HepG2 (cell line): ENCODE measurements around the gene PRIMPOL. TPM values are rescaled to one million over a fixed set of nuclear protein-coding genes. Genes with fewer than 3 reads are reported as not detected.

Experiments
- EZH2 ChIP-seq: conservative IDR thresholded peaks from 2 replicates; pipeline ENCODE4 v1.6.1; 2012; ENCODE audit warnings: mild to moderate bottlenecking, low read depth, low read length, moderate library complexity
- KDM4B ChIP-seq: sonication (generic); formaldehyde crosslinking; IDR thresholded peaks from 2 replicates; pipeline ENCODE4 v1.4.0; 2020; ENCODE audit warnings: missing genetic modification reagents
- NCOA5 ChIP-seq: sonication (generic); formaldehyde crosslinking; IDR thresholded peaks from 2 replicates; pipeline ENCODE4 v1.4.0; 2020; ENCODE audit warnings: missing genetic modification reagents
- PHF20 ChIP-seq: sonication (generic); formaldehyde crosslinking; IDR thresholded peaks from 2 replicates; pipeline ENCODE4 v1.5.0; 2020; ENCODE audit warnings: mild to moderate bottlenecking, missing genetic modification reagents
- POGZ ChIP-seq: sonication (generic); formaldehyde crosslinking; IDR thresholded peaks from 2 replicates; pipeline ENCODE4 v1.4.0; 2020; ENCODE audit warnings: mild to moderate bottlenecking, missing genetic modification reagents
- TAF1 ChIP-seq: sonication (generic); formaldehyde crosslinking; IDR thresholded peaks from 2 replicates; pipeline ENCODE4 v1.4.0; 2020; ENCODE audit warnings: missing genetic modification reagents
- TCF12 ChIP-seq, 2 experiments: fragments of 450-650 bp in 1 of 2; sonication (generic) in 1 of 2; formaldehyde crosslinking in 1 of 2; IDR thresholded peaks; 2 replicates each; pipeline versions ENCODE4 v1.6.1 to v1.8.0; 2017 to 2022; ENCODE audit warnings: antibody characterized with exemption in 1 of 2, mild to moderate bottlenecking in 1 of 2, missing genetic modification reagents in 1 of 2, moderate library complexity in 1 of 2
- XBP1 ChIP-seq: sonication (generic); formaldehyde crosslinking; IDR thresholded peaks from 2 replicates; pipeline ENCODE4 v1.5.0; 2020; ENCODE audit warnings: missing genetic modification reagents
- ZBTB7B ChIP-seq: sonication (generic); formaldehyde crosslinking; IDR thresholded peaks from 2 replicates; pipeline ENCODE4 v1.4.0; 2020; ENCODE audit warnings: missing genetic modification reagents
- ZFP37 ChIP-seq: sonication (generic); formaldehyde crosslinking; IDR thresholded peaks from 2 replicates; pipeline ENCODE4 v1.4.0; 2020; ENCODE audit warnings: missing genetic modification reagents, borderline replicate concordance
- ZNF547 ChIP-seq: sonication (generic); formaldehyde crosslinking; IDR thresholded peaks from 2 replicates; pipeline ENCODE4 v1.5.1; 2020; ENCODE audit warnings: mild to moderate bottlenecking, missing genetic modification reagents
- polyA plus RNA-seq, 8 experiments: library from polyadenylated mRNA; depleted of rRNA in 3 of 8; stranded (reverse) in 7 of 8; unstranded in 1 of 8; fragments of >200 nt; fragmentation: Illumina TruSeq in 4 of 8; extraction: Trizol in 4 of 8; gene quantifications; 2 replicates each; pipeline versions ENCODE4 v1.2.1 to v1.2.3, GENCODE V29; 2011 to 2016; ENCODE audit warnings: low read depth in 4 of 8, missing spikeins in 1 of 8, mixed read lengths in 1 of 8; ENCODE audit not compliant: insufficient read depth in 1 of 8
- total RNA-seq, 5 experiments: library from RNA; depleted of rRNA; stranded (reverse); fragments of >200 nt; fragmentation: Illumina TruSeq; extraction: Trizol; gene quantifications; 2 replicates each; pipeline ENCODE4 v1.2.3, GENCODE V29; 2016; ENCODE audit warnings: low read depth in 1 of 5
- TF ChIP-seq, protein P1 (sequence below): sonication (generic); formaldehyde crosslinking; IDR thresholded peaks from 2 replicates; pipeline ENCODE4 v1.4.0; 2020; ENCODE audit warnings: mild to moderate bottlenecking, missing genetic modification reagents
- TF ChIP-seq, protein P2 (sequence below): sonication (generic); formaldehyde crosslinking; IDR thresholded peaks from 2 replicates; pipeline ENCODE4 v1.4.0; 2020; ENCODE audit warnings: missing genetic modification reagents
- TF ChIP-seq, protein P3 (sequence below): sonication (generic); formaldehyde crosslinking; IDR thresholded peaks from 2 replicates; pipeline ENCODE4 v1.5.1; 2020; ENCODE audit warnings: missing genetic modification reagents, mild to moderate bottlenecking, borderline replicate concordance
- TF ChIP-seq, protein P4 (sequence below): sonication (generic); formaldehyde crosslinking; IDR thresholded peaks from 2 replicates; pipeline ENCODE4 v1.5.0; 2020; ENCODE audit warnings: missing genetic modification reagents
- TF ChIP-seq, protein P5 (sequence below): sonication (generic); formaldehyde crosslinking; IDR thresholded peaks from 2 replicates; pipeline ENCODE4 v1.4.0; 2020; ENCODE audit warnings: missing genetic modification reagents

The PRIMPOL gene
- total and polyA plus RNA-seq, 2 of the 13 experiments (the other 11 are each of a cell fraction or from before 2014, with no cell fraction given): 7.3 to 11.0 TPM

DNA sequence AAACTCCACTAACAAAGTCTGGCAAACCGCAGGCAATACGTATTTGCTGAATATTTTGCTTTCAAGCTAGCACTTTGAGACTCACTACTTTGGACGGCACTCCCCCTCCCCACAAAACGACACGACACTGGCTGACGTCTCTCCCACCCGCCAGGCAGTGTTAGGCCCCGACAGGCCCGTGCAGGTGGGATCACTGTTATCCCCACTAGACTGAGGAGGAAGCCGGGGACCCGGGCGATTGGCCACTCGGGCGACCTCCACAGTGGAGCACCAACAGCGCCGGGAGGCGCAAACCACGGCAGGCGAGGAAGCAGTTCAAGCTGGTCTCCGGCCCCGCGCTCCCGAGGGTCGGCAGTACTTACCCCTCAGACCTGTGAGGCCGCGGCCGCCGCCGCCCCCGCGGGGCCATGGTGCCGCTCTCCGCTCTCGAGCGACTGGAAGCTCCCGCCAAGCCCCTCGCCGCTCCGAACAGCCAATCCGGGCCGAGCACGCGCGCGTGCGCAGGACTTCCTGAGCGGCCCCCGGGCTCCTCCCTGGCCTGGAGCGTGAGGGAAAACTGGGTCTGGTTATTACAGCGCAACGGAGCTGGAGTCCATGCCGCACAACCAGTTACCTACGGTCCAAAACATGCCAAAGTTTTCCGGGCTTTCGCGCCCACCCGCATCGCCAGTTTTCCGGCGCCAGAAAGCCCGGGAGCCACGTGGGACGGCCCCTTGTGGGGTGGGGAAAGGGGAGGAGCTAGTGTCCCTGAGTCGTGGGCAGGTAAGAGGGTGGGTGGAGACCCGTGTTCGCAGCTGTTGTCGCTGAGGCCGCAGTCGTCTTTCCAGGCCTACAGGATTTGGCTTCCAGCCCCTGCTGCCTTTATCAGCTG lies 84.4 kb downstream of the PRIMPOL start, which contains the start of gene CENPU (continued):
- TF ChIP-seq, protein P1, sequence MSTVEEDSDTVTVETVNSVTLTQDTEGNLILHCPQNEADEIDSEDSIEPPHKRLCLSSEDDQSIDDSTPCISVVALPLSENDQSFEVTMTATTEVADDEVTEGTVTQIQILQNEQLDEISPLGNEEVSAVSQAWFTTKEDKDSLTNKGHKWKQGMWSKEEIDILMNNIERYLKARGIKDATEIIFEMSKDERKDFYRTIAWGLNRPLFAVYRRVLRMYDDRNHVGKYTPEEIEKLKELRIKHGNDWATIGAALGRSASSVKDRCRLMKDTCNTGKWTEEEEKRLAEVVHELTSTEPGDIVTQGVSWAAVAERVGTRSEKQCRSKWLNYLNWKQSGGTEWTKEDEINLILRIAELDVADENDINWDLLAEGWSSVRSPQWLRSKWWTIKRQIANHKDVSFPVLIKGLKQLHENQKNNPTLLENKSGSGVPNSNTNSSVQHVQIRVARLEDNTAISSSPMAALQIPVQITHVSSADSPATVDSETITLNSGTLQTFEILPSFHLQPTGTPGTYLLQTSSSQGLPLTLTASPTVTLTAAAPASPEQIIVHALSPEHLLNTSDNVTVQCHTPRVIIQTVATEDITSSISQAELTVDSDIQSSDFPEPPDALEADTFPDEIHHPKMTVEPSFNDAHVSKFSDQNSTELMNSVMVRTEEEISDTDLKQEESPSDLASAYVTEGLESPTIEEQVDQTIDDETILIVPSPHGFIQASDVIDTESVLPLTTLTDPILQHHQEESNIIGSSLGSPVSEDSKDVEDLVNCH (CRISPR knock-in tag): peak; percentile 81; the same call in 1 of the 2 replicates
- TF ChIP-seq KDM4B (CRISPR knock-in tag) (peak; percentile 91), TAF1 (CRISPR knock-in tag) (peak; percentile 72; the same call in 1 of the 2 replicates), POGZ (CRISPR knock-in tag) (peak; percentile 99), ZBTB7B (CRISPR knock-in tag) (peak; percentile 81; the same call in 1 of the 2 replicates), EZH2 (no peak), TCF12 (IDR thresholded peaks at IDR 0.05) (no peak), TCF12 (CRISPR knock-in tag; IDR thresholded peaks at IDR 0.05) (no peak; the same call in 1 of the 2 replicates), PHF20 (CRISPR knock-in tag) (peak; percentile 76), ZNF547 (CRISPR knock-in tag) (peak; percentile 92), XBP1 (peak; percentile 72; the same call in 1 of the 2 replicates), NCOA5 (CRISPR knock-in tag) (no peak), ZFP37 (0 out of 2 replicates have a peak, but pooled peaks have one; percentile 38)
- TF ChIP-seq, protein P2, sequence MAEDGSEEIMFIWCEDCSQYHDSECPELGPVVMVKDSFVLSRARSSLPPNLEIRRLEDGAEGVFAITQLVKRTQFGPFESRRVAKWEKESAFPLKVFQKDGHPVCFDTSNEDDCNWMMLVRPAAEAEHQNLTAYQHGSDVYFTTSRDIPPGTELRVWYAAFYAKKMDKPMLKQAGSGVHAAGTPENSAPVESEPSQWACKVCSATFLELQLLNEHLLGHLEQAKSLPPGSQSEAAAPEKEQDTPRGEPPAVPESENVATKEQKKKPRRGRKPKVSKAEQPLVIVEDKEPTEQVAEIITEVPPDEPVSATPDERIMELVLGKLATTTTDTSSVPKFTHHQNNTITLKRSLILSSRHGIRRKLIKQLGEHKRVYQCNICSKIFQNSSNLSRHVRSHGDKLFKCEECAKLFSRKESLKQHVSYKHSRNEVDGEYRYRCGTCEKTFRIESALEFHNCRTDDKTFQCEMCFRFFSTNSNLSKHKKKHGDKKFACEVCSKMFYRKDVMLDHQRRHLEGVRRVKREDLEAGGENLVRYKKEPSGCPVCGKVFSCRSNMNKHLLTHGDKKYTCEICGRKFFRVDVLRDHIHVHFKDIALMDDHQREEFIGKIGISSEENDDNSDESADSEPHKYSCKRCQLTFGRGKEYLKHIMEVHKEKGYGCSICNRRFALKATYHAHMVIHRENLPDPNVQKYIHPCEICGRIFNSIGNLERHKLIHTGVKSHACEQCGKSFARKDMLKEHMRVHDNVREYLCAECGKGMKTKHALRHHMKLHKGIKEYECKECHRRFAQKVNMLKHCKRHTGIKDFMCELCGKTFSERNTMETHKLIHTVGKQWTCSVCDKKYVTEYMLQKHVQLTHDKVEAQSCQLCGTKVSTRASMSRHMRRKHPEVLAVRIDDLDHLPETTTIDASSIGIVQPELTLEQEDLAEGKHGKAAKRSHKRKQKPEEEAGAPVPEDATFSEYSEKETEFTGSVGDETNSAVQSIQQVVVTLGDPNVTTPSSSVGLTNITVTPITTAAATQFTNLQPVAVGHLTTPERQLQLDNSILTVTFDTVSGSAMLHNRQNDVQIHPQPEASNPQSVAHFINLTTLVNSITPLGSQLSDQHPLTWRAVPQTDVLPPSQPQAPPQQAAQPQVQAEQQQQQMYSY: peak; percentile 100
- TF ChIP-seq, protein P3, sequence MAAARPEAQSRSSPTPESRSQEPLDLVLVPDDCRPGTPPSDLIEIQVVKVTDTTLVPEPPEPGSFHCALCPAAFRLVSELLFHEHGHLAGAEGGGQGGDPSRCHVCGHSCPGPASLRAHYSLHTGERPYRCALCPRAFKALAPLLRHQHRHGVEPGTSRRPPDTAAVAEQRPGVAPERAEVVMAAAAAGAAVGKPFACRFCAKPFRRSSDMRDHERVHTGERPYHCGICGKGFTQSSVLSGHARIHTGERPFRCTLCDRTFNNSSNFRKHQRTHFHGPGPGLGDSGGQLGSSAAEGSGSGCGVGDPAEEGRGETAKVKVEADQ: peak; percentile 95
- TF ChIP-seq, protein P4, sequence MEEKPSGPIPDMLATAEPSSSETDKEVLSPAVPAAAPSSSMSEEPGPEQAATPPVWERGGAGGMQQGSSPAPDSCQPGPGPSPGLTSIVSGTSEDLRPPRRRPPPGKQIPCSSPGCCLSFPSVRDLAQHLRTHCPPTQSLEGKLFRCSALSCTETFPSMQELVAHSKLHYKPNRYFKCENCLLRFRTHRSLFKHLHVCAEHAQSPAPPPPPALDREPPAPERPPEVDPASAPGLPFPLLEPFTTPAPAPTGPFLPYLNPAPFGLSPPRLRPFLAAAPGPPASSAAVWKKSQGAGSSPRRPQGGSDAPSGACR (CRISPR knock-in tag): peak; percentile 91
- TF ChIP-seq, protein P5, sequence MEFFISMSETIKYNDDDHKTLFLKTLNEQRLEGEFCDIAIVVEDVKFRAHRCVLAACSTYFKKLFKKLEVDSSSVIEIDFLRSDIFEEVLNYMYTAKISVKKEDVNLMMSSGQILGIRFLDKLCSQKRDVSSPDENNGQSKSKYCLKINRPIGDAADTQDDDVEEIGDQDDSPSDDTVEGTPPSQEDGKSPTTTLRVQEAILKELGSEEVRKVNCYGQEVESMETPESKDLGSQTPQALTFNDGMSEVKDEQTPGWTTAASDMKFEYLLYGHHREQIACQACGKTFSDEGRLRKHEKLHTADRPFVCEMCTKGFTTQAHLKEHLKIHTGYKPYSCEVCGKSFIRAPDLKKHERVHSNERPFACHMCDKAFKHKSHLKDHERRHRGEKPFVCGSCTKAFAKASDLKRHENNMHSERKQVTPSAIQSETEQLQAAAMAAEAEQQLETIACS (CRISPR knock-in tag): 0 out of 2 replicates have a peak, but pooled peaks have one; percentile 41
